HEK293T (cell line): ENCODE results near the gene YOD1.

Experiments
- CTCF ChIA-PET: fragments of 350-600 bp; formaldehyde crosslinking; extraction: SDS; loops from one replicate; lab custom pipeline; 2021; ENCODE audit warnings: antibody characterized with exemption, inconsistent platforms; lab: Yijun Ruan, JAX
- POLR2A ChIA-PET: fragments of 350-600 bp; formaldehyde crosslinking; extraction: SDS; loops from one replicate; lab custom pipeline; 2020; ENCODE audit warnings: antibody characterized with exemption, inconsistent platforms; lab: Yijun Ruan, JAX
- DNase-seq: peaks from one replicate; pipeline ENCODE4 v3.0.0; 2012; ENCODE audit warnings: mixed read lengths; ENCODE audit errors: extremely low spot score
- ARNT ChIP-seq: fragments of 450-650 bp; IDR thresholded peaks from 2 replicates; pipeline ENCODE4 v1.6.1; 2017; ENCODE audit warnings: mild to moderate bottlenecking
- BHLHE40 ChIP-seq: fragments of 450-650 bp; IDR thresholded peaks from 2 replicates; pipeline ENCODE4 v1.6.1; 2016; ENCODE audit warnings: mild to moderate bottlenecking, moderate library complexity, borderline replicate concordance
- CTBP1 ChIP-seq: fragments of 450-650 bp; IDR thresholded peaks from 2 replicates; pipeline ENCODE4 v1.6.1; 2016; ENCODE audit warnings: borderline replicate concordance
- ELF4 ChIP-seq: fragments of 450-650 bp; IDR thresholded peaks from 2 replicates; pipeline ENCODE4 v1.6.1; 2017; ENCODE audit warnings: antibody characterized with exemption
- FOXA1 ChIP-seq: fragments of 450-650 bp; IDR thresholded peaks from 2 replicates; pipeline ENCODE4 v1.6.1; 2016; ENCODE audit warnings: mild to moderate bottlenecking
- FOXK2 ChIP-seq: fragments of 450-650 bp; IDR thresholded peaks from 2 replicates; pipeline ENCODE4 v1.6.1; 2016; ENCODE audit warnings: mild to moderate bottlenecking
- FOXM1 ChIP-seq: fragments of 450-650 bp; IDR thresholded peaks from 2 replicates; pipeline ENCODE4 v1.6.1; 2017; ENCODE audit warnings: mild to moderate bottlenecking, borderline replicate concordance
- HDGF ChIP-seq: fragments of 450-650 bp; IDR thresholded peaks from 2 replicates; pipeline ENCODE4 v1.6.1; 2017; ENCODE audit warnings: antibody characterized with exemption, borderline replicate concordance
- L3MBTL2 ChIP-seq: fragments of 450-650 bp; conservative IDR thresholded peaks from 2 replicates; pipeline ENCODE4 v1.6.1; 2016; ENCODE audit warnings: mild to moderate bottlenecking
- LEF1 ChIP-seq: fragments of 450-650 bp; IDR thresholded peaks from 2 replicates; pipeline ENCODE4 v1.6.1; 2017; ENCODE audit warnings: mild to moderate bottlenecking, borderline replicate concordance
- NFRKB ChIP-seq: fragments of 450-650 bp; IDR thresholded peaks from 2 replicates; pipeline ENCODE4 v1.6.1; 2016; ENCODE audit warnings: mild to moderate bottlenecking, moderate library complexity
- PKNOX1 ChIP-seq: fragments of 450-650 bp; IDR thresholded peaks from 2 replicates; pipeline ENCODE4 v1.6.1; 2016
- SP1 ChIP-seq: fragments of 450-650 bp; IDR thresholded peaks from 2 replicates; pipeline ENCODE4 v1.6.1; 2017
- SUZ12 ChIP-seq: fragments of 450-650 bp; IDR thresholded peaks from 2 replicates; pipeline ENCODE4 v1.6.1; 2016; ENCODE audit warnings: mild to moderate bottlenecking
- TARDBP ChIP-seq: fragments of 450-650 bp; IDR thresholded peaks from 2 replicates; pipeline ENCODE4 v1.6.1; 2016
- ZNF384 ChIP-seq: fragments of 450-650 bp; IDR thresholded peaks from 2 replicates; pipeline ENCODE4 v1.6.1; 2016

The YOD1 gene

GRCh38 chr1:207001492-207002245 lies 49.3 kb downstream of the YOD1 start:
- ChIA-PET POLR2A (no interaction called here), CTCF (no interaction called here)
- DNase-seq, result no peak

GRCh38 chr1:207000651-207001291 lies 50.2 kb downstream of the YOD1 start:
- ChIA-PET POLR2A (no interaction called here), CTCF (no interaction called here)
- TF ChIP-seq NFRKB, result no peak
- TF ChIP-seq PKNOX1, result no peak
- no peak for TF ChIP-seq HDGF
- TF ChIP-seq FOXM1, result no peak
- TF ChIP-seq CTBP1, result no peak
- TF ChIP-seq L3MBTL2, result no peak
- no peak for TF ChIP-seq FOXA1
- TF ChIP-seq BHLHE40, result no peak
- DNase-seq, result no peak

More at GRCh38 chr1:207001492-207002245, 49.3 kb downstream of the YOD1 start:
- TF ChIP-seq CTBP1 (no peak), SUZ12 (no peak), BHLHE40 (no peak), L3MBTL2 (no peak), FOXK2 (no peak), FOXA1 (no peak), PKNOX1 (no peak), ELF4 (no peak), ZNF384 (no peak), HDGF (no peak), ARNT (no peak), NFRKB (no peak), LEF1 (no peak), SP1 (no peak), TARDBP (no peak), FOXM1 (no peak)

- DNase-seq, result no peak
- POLR2A ChIA-PET, result no interaction called here
- CTCF ChIA-PET, result no interaction called here
- TF ChIP-seq TARDBP (no peak), ZNF384 (no peak), ELF4 (no peak), FOXA1 (no peak), PKNOX1 (no peak), HDGF (no peak), SUZ12 (no peak)
Observed at GRCh38 chr1:206998816-206999215, 52.2 kb downstream of the YOD1 start.
